Esophagus muscularis mucosa (tissue), 4 donors: Measurements from ENCODE around the gene PTPMT1. TPM values are rescaled to one million over a fixed set of nuclear protein-coding genes. Genes with fewer than 3 reads are reported as not detected.
A peak's percentile ranks its signal among the peaks of the same experiment; 100 is the strongest.

Source experiments
- DNase-seq: peaks from one replicate; pipeline ENCODE4 v3.0.0-alpha.2; 2017; ENCODE audit errors: extremely low spot score
- H3K27ac ChIP-seq, 4 donors: fragments of 200-600 bp; sonication (generic); replicated peaks in 1 of 4; 1 replicate in 3 of 4; 2 replicates in 1 of 4; pipeline ENCODE4 v1.5.1; 2016 to 2019; ENCODE audit warnings: mild to moderate bottlenecking in 1 of 4
- H3K27me3 ChIP-seq, 4 donors: fragments of 200-600 bp; sonication (generic); one replicate each; pipeline versions ENCODE4 v1.5.1 to v1.6.0; 2016 to 2019
- H3K36me3 ChIP-seq, 4 donors: fragments of 200-600 bp; sonication (generic); one replicate each; pipeline ENCODE4 v1.5.1; 2016 to 2019
- H3K4me1 ChIP-seq, 4 donors: fragments of 200-600 bp; sonication (generic); one replicate each; pipeline ENCODE4 v1.5.1; 2016 to 2019
- H3K4me3 ChIP-seq, 4 donors: fragments of 200-600 bp; sonication (generic); 1 replicate in 2 of 4; 2 replicates in 2 of 4; pipeline ENCODE4 v1.5.1; 2016 to 2019; ENCODE audit warnings: mild to moderate bottlenecking in 4 of 4, moderate library complexity in 1 of 4
- H3K9me3 ChIP-seq, 4 donors: fragments of 200-600 bp; sonication (generic); 1 replicate in 3 of 4; 2 replicates in 1 of 4; pipeline ENCODE4 v1.5.1; 2016 to 2019
- EP300 ChIP-seq: sonication (generic); formaldehyde crosslinking; IDR thresholded peaks from one replicate; pipeline ENCODE4 v1.6.1; 2017; ENCODE audit warnings: antibody characterized with exemption
- POLR2A ChIP-seq: fragments of 450-650 bp; IDR thresholded peaks from one replicate; pipeline ENCODE4 v1.6.1; 2017; ENCODE audit warnings: antibody characterized with exemption, moderate library complexity, mild to moderate bottlenecking, low read depth
- POLR2AphosphoS5 ChIP-seq, 2 donors: sonication (generic); formaldehyde crosslinking; IDR thresholded peaks; one replicate each; pipeline ENCODE4 v1.6.1; 2017; ENCODE audit warnings: antibody characterized with exemption in 2 of 2
- WGBS: methylation state at CpG from one replicate; pipeline ENCODE4 v1.1.5; 2018; 5-methylcytosine and 5-hydroxymethylcytosine counted together
- intact Hi-C: fragments of 100-400 bp; cut with DNase I; formaldehyde crosslinking; loops from one replicate; pipeline ENCODE4 v1.15.1; 2023
- total RNA-seq, 4 donors: library from RNA; depleted of rRNA; stranded (reverse); fragments of >200 nt; gene quantifications; one replicate each; pipeline versions ENCODE4 v1.1.0 to v1.2.1, GENCODE V29; 2016
- TF ChIP-seq, protein P1 (sequence below), 3 experiments: fragments of 200-600 bp in 2 of 3; fragments of 450-650 bp in 1 of 3; sonication (generic) in 2 of 3; IDR thresholded peaks; one replicate each; pipeline ENCODE4 v1.5.1; 2017 to 2019; ENCODE audit warnings: antibody characterized with exemption in 3 of 3, mild to moderate bottlenecking in 2 of 3, moderate library complexity in 1 of 3

The PTPMT1 gene
- total RNA-seq, 4 donors from 2014 or later, result 63.0 to 96.4 (median 79.6) TPM

DNA sequence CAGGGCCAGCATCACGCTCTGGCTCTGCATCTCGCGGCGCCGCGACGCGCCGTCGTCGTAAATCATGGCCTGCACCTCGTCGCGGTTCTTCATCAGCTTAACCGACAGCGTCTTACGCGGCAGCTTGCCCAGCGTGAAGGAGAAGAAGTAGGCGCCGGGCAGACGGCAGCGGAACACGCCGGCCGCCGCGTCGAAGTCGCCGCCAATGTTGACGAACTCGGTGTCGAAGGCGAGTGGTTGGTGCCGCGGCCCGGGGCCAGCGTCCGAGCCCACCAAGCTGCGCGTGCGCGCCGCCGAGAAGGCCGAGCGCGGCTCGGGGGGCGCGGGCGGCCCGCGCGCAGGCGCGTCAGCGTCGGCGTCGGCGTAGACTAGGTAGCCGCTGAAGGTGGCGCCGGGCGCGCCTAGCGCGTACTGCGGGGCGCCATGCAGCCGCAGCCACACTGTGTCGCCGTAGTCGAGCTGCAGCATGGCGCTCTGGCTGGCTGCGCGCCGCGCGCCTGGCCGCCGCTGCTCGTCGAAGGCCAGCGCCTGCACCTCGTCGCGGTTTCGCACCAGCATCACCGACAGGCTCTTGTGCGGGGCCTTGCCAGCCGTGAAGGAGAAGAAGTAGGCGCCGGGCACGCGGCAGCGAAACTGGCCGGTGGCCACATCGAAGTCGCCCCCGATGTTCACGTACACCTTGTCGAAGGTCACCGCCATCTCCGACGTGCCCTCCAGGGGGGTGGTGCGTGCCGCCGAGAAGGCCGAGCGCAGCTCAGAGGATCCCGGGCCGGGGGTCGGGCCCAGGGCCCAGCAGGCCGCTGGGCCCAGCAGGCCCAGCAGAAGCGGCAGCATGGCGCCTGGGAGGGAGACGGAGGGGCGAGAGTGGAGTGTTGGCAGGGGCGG, 24.8 kb downstream of the PTPMT1 start:
- intact Hi-C loops, result no loop called here
- H3K9me3 ChIP-seq, result no peaks in the 10 kb centered on the region
- peaks cover 14 to 41% (median 35%) of the 10 kb centered on the region in 4 donors for H3K4me1 ChIP-seq
- H3K4me3 ChIP-seq, result peak overlapping the region; percentile 41 to 60 (median 50)
- H3K27ac ChIP-seq, result peak overlapping the region in 3 of 4 donors; percentile 35 to 44 (median 36)
- peaks cover 0 to 64% (median 34%) of the 10 kb centered on the region in 4 donors for H3K27me3 ChIP-seq
- TF ChIP-seq POLR2AphosphoS5 (IDR thresholded peaks at IDR 0.05) (peak in 1 of 2 donors; percentile 11), POLR2A (no peak), EP300 (no peak)
- TF ChIP-seq, protein P1, sequence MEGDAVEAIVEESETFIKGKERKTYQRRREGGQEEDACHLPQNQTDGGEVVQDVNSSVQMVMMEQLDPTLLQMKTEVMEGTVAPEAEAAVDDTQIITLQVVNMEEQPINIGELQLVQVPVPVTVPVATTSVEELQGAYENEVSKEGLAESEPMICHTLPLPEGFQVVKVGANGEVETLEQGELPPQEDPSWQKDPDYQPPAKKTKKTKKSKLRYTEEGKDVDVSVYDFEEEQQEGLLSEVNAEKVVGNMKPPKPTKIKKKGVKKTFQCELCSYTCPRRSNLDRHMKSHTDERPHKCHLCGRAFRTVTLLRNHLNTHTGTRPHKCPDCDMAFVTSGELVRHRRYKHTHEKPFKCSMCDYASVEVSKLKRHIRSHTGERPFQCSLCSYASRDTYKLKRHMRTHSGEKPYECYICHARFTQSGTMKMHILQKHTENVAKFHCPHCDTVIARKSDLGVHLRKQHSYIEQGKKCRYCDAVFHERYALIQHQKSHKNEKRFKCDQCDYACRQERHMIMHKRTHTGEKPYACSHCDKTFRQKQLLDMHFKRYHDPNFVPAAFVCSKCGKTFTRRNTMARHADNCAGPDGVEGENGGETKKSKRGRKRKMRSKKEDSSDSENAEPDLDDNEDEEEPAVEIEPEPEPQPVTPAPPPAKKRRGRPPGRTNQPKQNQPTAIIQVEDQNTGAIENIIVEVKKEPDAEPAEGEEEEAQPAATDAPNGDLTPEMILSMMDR (IDR thresholded peaks at IDR 0.05), result no peak
- peaks cover under 1 to 10% (median 3%) of the 10 kb centered on the region in 4 donors for H3K36me3 ChIP-seq
- no peak for DNase-seq
- WGBS, result 55% methylated on average over 28 of the region's 122 CpGs

DNA sequence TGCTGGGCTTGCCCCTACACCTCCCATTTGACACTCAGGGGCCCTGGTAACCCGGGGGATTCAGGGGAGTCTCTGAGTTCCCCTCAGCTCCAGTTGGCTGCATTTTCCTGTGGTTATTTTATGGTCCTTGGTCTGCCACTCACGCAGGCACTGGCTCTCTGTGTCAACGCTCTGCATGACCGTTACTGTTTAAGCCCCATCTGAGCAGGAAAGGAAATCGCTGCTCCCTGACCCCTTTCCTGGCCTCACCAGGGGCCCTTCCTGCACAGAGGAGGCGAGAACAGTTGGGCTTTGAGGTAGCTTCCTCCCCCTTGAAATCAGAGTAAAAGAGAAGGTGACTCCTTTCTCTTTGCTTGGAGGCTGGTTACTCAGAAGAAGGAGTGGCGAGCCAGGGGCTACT, 26.4 kb downstream of the PTPMT1 start:
- Histone ChIP-seq H3K27ac (no peak overlapping the region), H3K4me3 (no peak overlapping the region), H3K4me1 (peaks cover 14 to 40% (median 35%) of the 10 kb centered on the region in 4 donors), H3K27me3 (peaks cover 0 to 67% (median 34%) of the 10 kb centered on the region in 4 donors), H3K36me3 (no peaks in the 10 kb centered on the region), H3K9me3 (no peaks in the 10 kb centered on the region)
- TF ChIP-seq, protein P1 (IDR thresholded peaks at IDR 0.05), result no peak
- TF ChIP-seq POLR2A (no peak), POLR2AphosphoS5 (IDR thresholded peaks at IDR 0.05) (no peak), EP300 (no peak)
- no peak for DNase-seq
- intact Hi-C loops, result no loop called here
- WGBS, result 72% methylated on average over 3 of the region's 7 CpGs

DNA sequence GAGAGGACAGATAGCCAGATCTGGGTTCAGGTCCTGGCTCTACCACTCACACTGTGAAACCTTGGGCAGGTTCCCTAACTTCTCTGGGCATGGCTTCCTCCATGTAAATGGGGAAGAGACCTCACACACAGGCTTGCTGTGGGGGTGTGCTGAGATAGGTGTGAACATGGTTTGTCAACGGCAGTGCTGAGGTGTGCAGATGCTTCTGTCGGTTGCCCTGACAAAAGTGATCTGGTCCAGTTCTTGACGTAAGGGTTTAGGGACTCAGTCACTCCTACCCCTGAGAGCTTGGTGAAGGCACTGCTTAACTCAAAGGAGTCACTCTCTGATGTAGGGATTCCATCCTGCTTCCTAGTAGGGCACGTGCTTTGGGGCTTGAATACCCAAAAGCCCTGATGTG, 26.9 kb downstream of the PTPMT1 start:
- Histone ChIP-seq H3K9me3 (no peaks in the 10 kb centered on the region), H3K36me3 (no peaks in the 10 kb centered on the region), H3K27me3 (peaks cover 0 to 67% (median 34%) of the 10 kb centered on the region in 4 donors), H3K4me3 (no peak overlapping the region), H3K27ac (no peak overlapping the region), H3K4me1 (peaks cover 14 to 36% (median 30%) of the 10 kb centered on the region in 4 donors)
- intact Hi-C loops, result no loop called here
- TF ChIP-seq, protein P1 (IDR thresholded peaks at IDR 0.05), result no peak
- no peak for TF ChIP-seq POLR2A
- no peak for TF ChIP-seq POLR2AphosphoS5 (IDR thresholded peaks at IDR 0.05)
- no peak for TF ChIP-seq EP300
- WGBS, result 57% methylated on average over 4 of the region's 4 CpGs
- no peak for DNase-seq

DNA sequence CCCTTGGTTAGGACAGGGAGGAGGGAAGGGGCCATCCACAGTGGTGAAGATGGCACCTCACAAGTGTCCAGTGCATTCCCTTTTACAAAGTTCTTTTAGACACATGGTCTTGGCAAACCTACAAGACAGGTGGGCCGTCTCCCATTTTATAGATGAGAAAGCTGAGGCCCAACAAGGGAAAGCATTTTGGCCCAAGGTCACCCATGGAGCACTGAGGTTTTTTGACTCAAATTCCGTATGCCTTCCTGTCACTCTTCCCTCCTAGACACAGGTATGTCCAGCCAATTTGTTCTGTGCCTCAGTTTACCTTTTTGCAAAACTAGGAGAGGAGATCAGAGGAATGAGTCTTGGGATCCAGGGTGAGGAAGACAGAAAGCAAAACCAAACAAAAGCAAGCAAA, 27.6 kb downstream of the PTPMT1 start:
- no peak overlapping the region for H3K27ac ChIP-seq
- 76% methylated on average over 2 of the region's 2 CpGs for WGBS
- no peak for DNase-seq
- H3K9me3 ChIP-seq, result no peaks in the 10 kb centered on the region
- no peak overlapping the region for H3K4me3 ChIP-seq
- H3K4me1 ChIP-seq, result peaks cover 14 to 28% (median 25%) of the 10 kb centered on the region in 4 donors
- H3K27me3 ChIP-seq, result peaks cover 0 to 67% (median 34%) of the 10 kb centered on the region in 4 donors
- intact Hi-C loops, result no loop called here
- TF ChIP-seq POLR2AphosphoS5 (IDR thresholded peaks at IDR 0.05), result no peak
- TF ChIP-seq EP300, result no peak
- TF ChIP-seq, protein P1 (IDR thresholded peaks at IDR 0.05), result no peak
- TF ChIP-seq POLR2A, result no peak
- H3K36me3 ChIP-seq, result no peaks in the 10 kb centered on the region
